HFFc6 (cell line): Measurements from ENCODE around the gene TARS3. TPM values are rescaled to one million over a fixed set of nuclear protein-coding genes. Genes with fewer than 3 reads are reported as not detected.

Experiments
- DNase-seq: peaks from one replicate; pipeline ENCODE4 v3.0.0-alpha.2; 2018
- H3K27ac Mint-ChIP-seq: 2 replicates; pipeline ENCODE4 v1.8.0; 2020; ENCODE audit warnings: mild to moderate bottlenecking, mixed read lengths
- H3K27me3 Mint-ChIP-seq: 2 replicates; pipeline ENCODE4 v1.8.0; 2021; ENCODE audit warnings: mild to moderate bottlenecking, moderate library complexity, mixed read lengths; ENCODE audit not compliant: insufficient read depth
- H3K36me3 Mint-ChIP-seq: 2 replicates; pipeline ENCODE4 v1.8.0; 2021; ENCODE audit warnings: low read depth, mixed read lengths
- H3K4me1 Mint-ChIP-seq: 2 replicates; pipeline ENCODE4 v1.8.0; 2020; ENCODE audit warnings: low read depth, mixed read lengths
- H3K4me3 Mint-ChIP-seq: 2 replicates; pipeline ENCODE4 v1.8.0; 2020; ENCODE audit warnings: mild to moderate bottlenecking, moderate library complexity, mixed read lengths
- H3K9me3 Mint-ChIP-seq: 2 replicates; pipeline ENCODE4 v1.8.0; 2020; ENCODE audit warnings: mild to moderate bottlenecking, mixed read lengths
- total RNA-seq, 6 experiments: library from RNA; stranded (reverse); fragmentation: NEBNext Ultra II Directional; extraction: Animal tissue kit (Norgen Biotek cat#: 25700); gene quantifications; 2 replicates in 1 of 6; 3 replicates in 5 of 6; pipeline ENCODE4 v1.2.3, GENCODE V29; 2021
- TF ChIP-seq, protein P1 (sequence below): fragments of 200-600 bp; sonication (generic); IDR thresholded peaks from 2 replicates; pipeline ENCODE4 v1.5.0; 2021; ENCODE audit warnings: antibody characterized with exemption, mild to moderate bottlenecking

TARS3 gene
- total RNA-seq, 6 experiments from 2014 or later = 6.7 to 9.1 (median 7.8) TPM

DNA sequence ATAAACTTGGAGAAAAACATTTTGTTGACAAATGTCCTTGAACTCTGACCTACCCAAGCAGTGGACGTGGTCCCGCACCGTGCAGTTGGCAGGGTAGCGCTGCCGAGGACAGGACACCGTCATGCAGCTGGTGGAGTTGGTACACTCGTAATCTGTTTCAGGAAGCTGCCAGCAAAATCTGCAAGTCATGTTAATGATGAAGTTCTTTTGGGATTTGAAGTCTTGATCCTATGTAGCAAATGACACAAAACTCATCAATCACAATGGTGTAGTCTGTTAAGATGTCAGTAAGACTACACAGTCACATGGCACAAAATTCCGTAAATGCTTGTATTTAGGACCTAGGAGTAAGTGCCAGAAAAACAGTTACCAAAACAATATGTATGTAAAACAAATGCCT lies 77.6 kb downstream of the TARS3 start:
- no peaks in the 10 kb centered on the region for H3K9me3 Mint-ChIP-seq
- H3K27me3 Mint-ChIP-seq = no peaks in the 10 kb centered on the region
- H3K4me1 Mint-ChIP-seq = peaks cover 41% of the 10 kb centered on the region
- H3K36me3 Mint-ChIP-seq = peaks cover 30% of the 10 kb centered on the region
- no peak for DNase-seq
- no peak overlapping the region for H3K4me3 Mint-ChIP-seq
- TF ChIP-seq, protein P1, sequence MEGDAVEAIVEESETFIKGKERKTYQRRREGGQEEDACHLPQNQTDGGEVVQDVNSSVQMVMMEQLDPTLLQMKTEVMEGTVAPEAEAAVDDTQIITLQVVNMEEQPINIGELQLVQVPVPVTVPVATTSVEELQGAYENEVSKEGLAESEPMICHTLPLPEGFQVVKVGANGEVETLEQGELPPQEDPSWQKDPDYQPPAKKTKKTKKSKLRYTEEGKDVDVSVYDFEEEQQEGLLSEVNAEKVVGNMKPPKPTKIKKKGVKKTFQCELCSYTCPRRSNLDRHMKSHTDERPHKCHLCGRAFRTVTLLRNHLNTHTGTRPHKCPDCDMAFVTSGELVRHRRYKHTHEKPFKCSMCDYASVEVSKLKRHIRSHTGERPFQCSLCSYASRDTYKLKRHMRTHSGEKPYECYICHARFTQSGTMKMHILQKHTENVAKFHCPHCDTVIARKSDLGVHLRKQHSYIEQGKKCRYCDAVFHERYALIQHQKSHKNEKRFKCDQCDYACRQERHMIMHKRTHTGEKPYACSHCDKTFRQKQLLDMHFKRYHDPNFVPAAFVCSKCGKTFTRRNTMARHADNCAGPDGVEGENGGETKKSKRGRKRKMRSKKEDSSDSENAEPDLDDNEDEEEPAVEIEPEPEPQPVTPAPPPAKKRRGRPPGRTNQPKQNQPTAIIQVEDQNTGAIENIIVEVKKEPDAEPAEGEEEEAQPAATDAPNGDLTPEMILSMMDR = no peak
- peak overlapping the region; percentile 33 for H3K27ac Mint-ChIP-seq

- H3K4me3 Mint-ChIP-seq = no peak overlapping the region
- H3K9me3 Mint-ChIP-seq = no peaks in the 10 kb centered on the region
- H3K36me3 Mint-ChIP-seq = peaks cover 20% of the 10 kb centered on the region
- no peak for DNase-seq
- H3K27ac Mint-ChIP-seq = peak overlapping the region; percentile 40; the same call in 1 of the 2 replicates
- TF ChIP-seq, protein P1 = peak; percentile 31; the same call in 1 of the 2 replicates
- peaks cover 2% of the 10 kb centered on the region; the same call in 1 of the 2 replicates for H3K27me3 Mint-ChIP-seq
- peaks cover 28% of the 10 kb centered on the region for H3K4me1 Mint-ChIP-seq
Observed at GRCh38 chr15:101642361-101642760, 81.9 kb downstream of the TARS3 start.

- H3K27me3 Mint-ChIP-seq = peaks cover 2% of the 10 kb centered on the region; the same call in 1 of the 2 replicates
- H3K36me3 Mint-ChIP-seq = peaks cover 20% of the 10 kb centered on the region
- no peak overlapping the region for H3K4me3 Mint-ChIP-seq
- no peaks in the 10 kb centered on the region for H3K9me3 Mint-ChIP-seq
- TF ChIP-seq, protein P1 = no peak
- DNase-seq = no peak
- H3K4me1 Mint-ChIP-seq = peaks cover 26% of the 10 kb centered on the region
- H3K27ac Mint-ChIP-seq = peak overlapping the region; percentile 40
Observed at GRCh38 chr15:101641894-101642293, 82.4 kb downstream of the TARS3 start.

GRCh38 chr15:101641129-101641764 lies 83.0 kb downstream of the TARS3 start:
- DNase-seq = peak; percentile 54

DNA sequence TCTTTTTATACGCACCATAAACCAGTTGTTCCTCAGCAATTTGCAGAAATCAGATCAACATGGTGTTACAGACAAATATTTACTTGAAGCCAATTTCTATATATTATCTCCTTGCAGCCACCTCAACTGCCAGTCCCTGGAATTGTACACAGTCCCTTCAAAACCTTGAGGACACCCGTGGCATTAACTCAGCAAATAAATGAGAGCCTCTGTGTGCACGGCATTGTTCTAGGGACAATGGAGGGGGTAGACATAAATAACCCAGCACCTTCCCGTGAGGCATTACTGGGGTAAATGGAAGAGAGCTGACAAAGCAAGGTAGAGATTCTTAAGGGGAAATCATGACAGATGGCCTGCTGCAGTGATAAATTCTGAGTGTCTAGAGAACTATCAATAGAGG lies 84.6 kb downstream of the TARS3 start:
- Mint-ChIP-seq H3K27ac (no peak overlapping the region), H3K4me3 (no peak overlapping the region), H3K27me3 (peaks cover 4% of the 10 kb centered on the region), H3K4me1 (peaks cover 38% of the 10 kb centered on the region), H3K36me3 (peaks cover 6% of the 10 kb centered on the region), H3K9me3 (no peaks in the 10 kb centered on the region)
- no peak for DNase-seq
- TF ChIP-seq, protein P1 = no peak

More at GRCh38 chr15:101641129-101641764, 83.0 kb downstream of the TARS3 start:
- H3K4me3 Mint-ChIP-seq = no peak overlapping the region
- H3K36me3 Mint-ChIP-seq = peaks cover 20% of the 10 kb centered on the region
- TF ChIP-seq, protein P1 = peak; percentile 97
- H3K4me1 Mint-ChIP-seq = peaks cover 33% of the 10 kb centered on the region
- H3K9me3 Mint-ChIP-seq = no peaks in the 10 kb centered on the region
- peaks cover 4% of the 10 kb centered on the region for H3K27me3 Mint-ChIP-seq
- peak overlapping the region; percentile 74 for H3K27ac Mint-ChIP-seq
